ENCODE measurements around the gene SLC43A3.
"Not testable (repeated sequence)": the region's sequence is repeated elsewhere in the genome, so short reads cannot be mapped to it uniquely, and the experiment has no call there.

The SLC43A3 gene

GRCh38 chr11:57456960-57457642 lies 30.2 kb upstream of the SLC43A3 start:
- DNase-seq (ENCODE audit: low spot score): peak; percentile 67
- ChIA-PET CTCF (interaction anchor here (0.6 to 6.1 kb wide), 26 partner anchors 8 to 732 kb away, joined by 3 to 67 read pairs (median 5); partner anchors contain the start of genes SLC43A1 and TIMM10), POLR2A (ENCODE audit: low non-redundant PET) (no interaction called here)
- TF ChIP-seq, protein P1, sequence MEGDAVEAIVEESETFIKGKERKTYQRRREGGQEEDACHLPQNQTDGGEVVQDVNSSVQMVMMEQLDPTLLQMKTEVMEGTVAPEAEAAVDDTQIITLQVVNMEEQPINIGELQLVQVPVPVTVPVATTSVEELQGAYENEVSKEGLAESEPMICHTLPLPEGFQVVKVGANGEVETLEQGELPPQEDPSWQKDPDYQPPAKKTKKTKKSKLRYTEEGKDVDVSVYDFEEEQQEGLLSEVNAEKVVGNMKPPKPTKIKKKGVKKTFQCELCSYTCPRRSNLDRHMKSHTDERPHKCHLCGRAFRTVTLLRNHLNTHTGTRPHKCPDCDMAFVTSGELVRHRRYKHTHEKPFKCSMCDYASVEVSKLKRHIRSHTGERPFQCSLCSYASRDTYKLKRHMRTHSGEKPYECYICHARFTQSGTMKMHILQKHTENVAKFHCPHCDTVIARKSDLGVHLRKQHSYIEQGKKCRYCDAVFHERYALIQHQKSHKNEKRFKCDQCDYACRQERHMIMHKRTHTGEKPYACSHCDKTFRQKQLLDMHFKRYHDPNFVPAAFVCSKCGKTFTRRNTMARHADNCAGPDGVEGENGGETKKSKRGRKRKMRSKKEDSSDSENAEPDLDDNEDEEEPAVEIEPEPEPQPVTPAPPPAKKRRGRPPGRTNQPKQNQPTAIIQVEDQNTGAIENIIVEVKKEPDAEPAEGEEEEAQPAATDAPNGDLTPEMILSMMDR (conservative IDR thresholded peaks at IDR 0.05; ENCODE audit: low read depth): peak; percentile 97
- no peak overlapping the region for H3K27ac ChIP-seq

DNA sequence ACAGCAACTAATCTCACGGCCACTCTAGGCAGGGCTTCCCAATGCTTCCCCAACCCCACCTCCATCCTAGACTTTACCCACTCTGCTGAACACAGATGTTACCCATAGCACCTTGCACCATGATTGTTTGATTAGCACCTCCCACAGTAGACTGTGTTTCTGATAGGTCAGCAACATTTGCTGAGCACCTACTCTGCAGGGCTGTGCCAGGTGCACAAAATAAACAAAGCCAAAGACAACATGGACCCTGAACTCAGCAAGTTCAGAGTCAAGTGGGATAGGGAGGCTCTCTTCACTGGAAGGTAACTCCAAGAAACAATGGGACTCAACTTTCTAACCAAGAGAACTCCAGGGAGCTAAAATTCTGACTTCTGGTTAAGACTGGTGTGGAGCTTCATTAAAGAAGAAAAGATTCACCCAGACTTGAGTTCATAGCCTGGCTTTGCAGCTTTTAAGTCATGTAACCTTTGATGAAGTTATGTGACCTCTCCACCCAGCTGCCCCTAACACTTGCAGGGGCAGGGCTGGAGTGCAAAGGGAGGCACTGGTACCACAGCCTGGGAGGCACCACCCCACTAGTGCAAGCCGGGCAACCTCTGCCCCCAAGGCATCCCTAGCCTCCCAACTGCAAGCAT lies 26.7 kb upstream of the SLC43A3 start:
- ChIA-PET CTCF (interaction anchor here (0.6 kb wide), 1 partner anchor 37 kb away, joined by 3 read pairs; no protein-coding TSS in a partner anchor), POLR2A (ENCODE audit: low non-redundant PET) (no interaction called here)
- H3K27ac ChIP-seq: no peak overlapping the region
- TF ChIP-seq, protein P1 (conservative IDR thresholded peaks at IDR 0.05; ENCODE audit: low read depth): no peak
- DNase-seq (ENCODE audit: low spot score): no peak

GRCh38 chr11:57446055-57446454 lies 19.1 kb upstream of the SLC43A3 start:
- DNase-seq (ENCODE audit: low spot score): no peak
- no peak overlapping the region for H3K27ac ChIP-seq
- ChIA-PET POLR2A (ENCODE audit: low non-redundant PET) (no interaction called here), CTCF (interaction anchor here (1.4 kb wide), 1 partner anchor 11 kb away, joined by 4 read pairs; no protein-coding TSS in a partner anchor)
- TF ChIP-seq, protein P1 (conservative IDR thresholded peaks at IDR 0.05; ENCODE audit: low read depth): no peak

GRCh38 chr11:57445122-57445394 lies 18.1 kb upstream of the SLC43A3 start:
- POLR2A ChIA-PET (ENCODE audit: low non-redundant PET); H3K27ac ChIP-seq; DNase-seq (ENCODE audit: low spot score); CTCF ChIA-PET: not testable (repeated sequence)

DNA sequence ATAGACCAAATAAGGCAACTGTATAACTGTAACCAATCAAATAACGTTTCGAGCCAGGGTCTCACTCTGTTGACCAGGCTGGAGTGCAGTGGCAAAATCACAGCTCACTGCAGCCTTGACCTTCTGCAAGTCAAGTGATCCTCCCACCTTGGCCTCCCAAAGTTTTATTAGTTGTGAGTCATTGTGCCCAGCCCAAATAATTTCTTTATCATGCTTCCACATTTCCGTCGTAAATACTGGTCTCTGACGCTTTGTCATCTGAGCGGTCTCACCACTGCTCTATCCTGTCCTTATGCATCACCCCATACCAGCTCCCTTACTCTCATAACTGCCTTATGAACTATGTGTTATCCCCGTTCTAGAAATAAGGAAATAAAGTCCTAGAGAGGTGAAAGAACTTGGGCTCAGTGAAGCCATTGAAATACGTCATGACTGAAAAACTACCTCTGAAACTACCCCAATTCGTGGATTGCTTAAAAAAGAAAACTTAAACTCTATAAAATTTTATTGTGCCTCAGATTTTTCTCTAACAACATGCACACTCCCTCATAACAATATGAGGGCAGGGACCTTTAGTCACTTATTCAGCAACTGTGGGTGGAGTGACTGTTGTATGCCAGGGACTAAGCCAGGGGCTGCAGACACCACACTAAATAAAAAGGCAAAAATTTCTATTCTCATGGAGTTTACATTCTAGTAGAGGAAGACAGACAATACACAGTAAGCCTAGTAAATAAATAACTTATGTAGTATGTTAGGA lies 17.6 kb upstream of the SLC43A3 start:
- TF ChIP-seq, protein P1 (conservative IDR thresholded peaks at IDR 0.05; ENCODE audit: low read depth): no peak
- POLR2A ChIA-PET (ENCODE audit: low non-redundant PET): no interaction called here
- H3K27ac ChIP-seq: no peak overlapping the region
- CTCF ChIA-PET: no interaction called here
- DNase-seq (ENCODE audit: low spot score): no peak

- no peak overlapping the region for H3K27ac ChIP-seq
- DNase-seq (ENCODE audit: low spot score): no peak
- CTCF ChIA-PET: interaction anchor here (0.7 kb wide), 1 partner anchor 1745 kb away, joined by 4 read pairs; no protein-coding TSS in a partner anchor
Measured at GRCh38 chr11:57440744-57441414, 14.0 kb upstream of the SLC43A3 start.

More at GRCh38 chr11:57440744-57441414, 14.0 kb upstream of the SLC43A3 start:
- TF ChIP-seq, protein P1 (conservative IDR thresholded peaks at IDR 0.05; ENCODE audit: low read depth): no peak
- POLR2A ChIA-PET (ENCODE audit: low non-redundant PET): no interaction called here
